ENCODE results near the gene ITGAL. TPM values are rescaled to one million over a fixed set of nuclear protein-coding genes. Genes with fewer than 3 reads are reported as not detected.
"Not testable (repeated sequence)": the region's sequence is repeated elsewhere in the genome, so short reads cannot be mapped to it uniquely, and the experiment has no call there.

The ITGAL gene
- total RNA-seq, 1 experiment from 2014 or later, result not detected

GRCh38 chr16:30526137-30526822, 53.7 kb downstream of the ITGAL start, which contains the start of gene ZNF768:
ZNF768 (minus strand) TSS chr16:30526566; CDS start chr16:30526413, 153 bp downstream.
- DNase-seq (ENCODE audit: low spot score), result no peak

DNA sequence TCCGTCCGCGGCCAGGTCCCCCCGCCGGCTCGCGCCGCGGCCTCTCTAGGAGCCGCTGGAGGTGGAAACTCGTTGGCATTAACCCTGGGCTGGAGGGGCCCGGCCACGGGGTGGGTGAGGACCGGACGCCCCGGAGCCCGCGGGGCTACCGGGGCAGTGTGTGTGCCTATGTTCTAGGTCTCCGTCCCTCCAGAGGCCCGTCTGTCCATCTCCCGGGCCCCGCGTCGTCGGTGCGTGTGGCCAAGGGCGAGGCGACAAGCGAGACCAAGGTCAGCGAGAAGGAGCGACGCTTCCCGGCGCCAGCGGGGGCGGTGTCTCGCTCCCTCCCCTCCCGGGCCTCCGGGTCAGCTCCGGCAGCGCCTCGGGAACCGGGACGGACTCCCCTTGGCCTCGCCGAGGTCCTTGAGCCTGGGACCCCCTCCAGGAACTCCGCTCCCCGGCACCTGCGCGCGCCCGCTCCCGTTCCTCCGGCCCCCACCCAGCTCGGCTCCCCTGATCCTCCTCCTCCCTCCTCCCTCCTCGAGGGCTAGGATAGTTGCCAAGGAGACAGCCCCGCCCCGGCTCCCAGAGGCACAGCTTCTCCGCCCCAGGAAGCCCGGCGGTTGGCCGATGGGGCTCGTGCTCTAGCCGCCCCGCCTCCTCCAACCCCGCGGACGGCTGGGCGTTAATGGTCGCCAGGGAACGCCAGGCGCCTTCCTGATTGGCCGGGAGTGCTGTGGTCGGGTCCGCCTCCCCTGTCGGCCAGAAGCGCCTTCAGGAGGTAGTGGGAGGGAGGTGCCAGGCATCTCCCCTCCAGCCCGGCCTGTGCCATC, 54.5 kb downstream of the ITGAL start:
- peak; percentile 96 for DNase-seq (ENCODE audit: low spot score)

GRCh38 chr16:30527635-30528178, 55.2 kb downstream of the ITGAL start:
- no peak for DNase-seq (ENCODE audit: low spot score)

DNA sequence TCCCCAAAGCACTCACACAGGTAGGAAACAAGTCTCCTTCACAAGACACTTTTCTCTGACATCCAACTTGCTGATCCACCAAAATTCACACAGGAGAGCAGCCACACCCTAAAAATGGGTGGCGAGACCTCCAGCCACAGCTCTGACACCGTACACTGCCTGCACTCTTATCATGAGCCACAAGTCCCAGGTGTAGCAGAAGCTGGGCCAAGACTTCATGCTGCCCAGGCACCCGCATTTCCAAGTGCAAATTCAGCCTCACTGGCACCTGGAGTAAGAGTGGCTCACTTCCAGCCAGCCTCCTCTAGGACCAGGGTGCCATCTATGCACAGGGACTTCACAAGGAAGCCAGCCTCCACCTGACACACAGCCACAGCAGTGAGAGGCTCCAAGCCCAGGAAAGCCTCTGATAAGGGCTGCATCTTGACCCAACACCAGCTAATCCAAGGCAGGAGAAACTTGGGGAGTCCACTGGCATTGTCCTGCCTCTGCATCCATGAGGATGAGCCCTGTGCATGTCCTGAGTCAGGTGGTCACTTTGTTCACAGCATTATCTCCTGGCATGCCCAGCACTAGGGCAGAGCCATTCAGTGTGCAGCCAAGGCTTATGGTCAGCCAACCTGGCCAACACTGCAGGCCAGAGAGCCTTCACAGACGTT, 56.4 kb downstream of the ITGAL start:
- DNase-seq (ENCODE audit: low spot score), result no peak

- no peak for DNase-seq (ENCODE audit: low spot score)
These were observed 57.9 kb downstream of the ITGAL start for GRCh38 chr16:30530163-30531037.

DNA sequence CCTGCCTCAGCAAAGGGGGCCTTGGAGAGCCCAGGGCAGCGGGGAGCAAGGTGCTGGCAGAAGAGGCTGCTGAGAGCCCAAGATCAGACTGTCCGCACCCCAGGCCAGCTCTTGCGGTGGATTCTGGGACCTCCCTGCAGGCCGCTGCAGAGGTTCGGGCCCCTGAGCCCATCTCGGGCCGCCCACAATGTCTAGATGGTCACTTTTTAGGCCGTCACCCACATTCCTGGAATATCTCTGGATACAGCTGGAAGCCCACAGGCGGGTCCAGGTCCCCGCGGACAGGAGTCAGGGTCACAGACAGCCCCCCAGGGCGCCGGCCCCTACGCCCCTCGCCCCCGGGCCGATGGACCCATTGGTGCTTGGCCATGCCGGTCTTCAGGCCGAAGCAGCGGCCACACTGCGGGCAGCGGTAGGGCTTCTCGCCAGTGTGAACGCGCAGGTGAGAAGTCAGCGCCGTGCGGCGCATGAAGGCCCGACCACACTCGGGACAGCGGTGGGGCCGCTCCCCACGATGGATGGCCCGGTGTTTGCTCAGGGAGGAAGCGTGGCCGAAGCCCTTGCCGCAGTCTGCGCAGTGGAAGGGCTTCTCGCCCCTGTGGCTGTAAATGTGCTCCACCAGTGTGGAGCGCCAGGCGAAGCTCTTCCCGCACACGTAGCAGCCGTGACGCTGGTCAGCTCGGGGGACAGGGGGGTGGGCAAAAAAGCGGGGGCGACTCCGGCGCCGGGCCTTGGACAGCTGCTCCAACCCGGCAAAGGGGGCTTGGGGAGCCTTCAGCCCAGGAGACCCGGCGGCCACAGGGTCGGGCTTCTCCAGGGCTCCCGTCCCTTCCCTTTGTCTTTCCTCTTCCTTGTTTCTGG, 60.0 kb downstream of the ITGAL start:
- no peak for DNase-seq (ENCODE audit: low spot score)

DNA sequence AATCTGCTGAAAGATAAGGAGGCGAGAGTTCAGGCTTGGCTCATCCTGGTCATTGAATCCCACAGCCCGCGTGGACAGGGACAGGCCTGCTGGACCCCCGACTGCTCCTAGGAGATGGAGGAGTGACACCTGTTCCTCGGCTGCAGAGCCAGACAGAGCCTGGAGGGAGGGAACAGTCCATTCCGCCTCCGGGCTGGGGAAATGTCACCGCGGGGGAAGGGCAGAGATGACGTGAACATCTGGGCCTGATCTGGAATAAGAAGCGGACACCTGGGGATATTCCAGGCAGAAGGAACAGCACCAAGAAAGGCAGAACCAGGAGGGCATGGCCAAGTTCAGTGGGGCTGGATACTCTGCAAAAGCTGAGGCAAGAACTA, 60.6 kb downstream of the ITGAL start:
- DNase-seq (ENCODE audit: low spot score), result no peak

DNA sequence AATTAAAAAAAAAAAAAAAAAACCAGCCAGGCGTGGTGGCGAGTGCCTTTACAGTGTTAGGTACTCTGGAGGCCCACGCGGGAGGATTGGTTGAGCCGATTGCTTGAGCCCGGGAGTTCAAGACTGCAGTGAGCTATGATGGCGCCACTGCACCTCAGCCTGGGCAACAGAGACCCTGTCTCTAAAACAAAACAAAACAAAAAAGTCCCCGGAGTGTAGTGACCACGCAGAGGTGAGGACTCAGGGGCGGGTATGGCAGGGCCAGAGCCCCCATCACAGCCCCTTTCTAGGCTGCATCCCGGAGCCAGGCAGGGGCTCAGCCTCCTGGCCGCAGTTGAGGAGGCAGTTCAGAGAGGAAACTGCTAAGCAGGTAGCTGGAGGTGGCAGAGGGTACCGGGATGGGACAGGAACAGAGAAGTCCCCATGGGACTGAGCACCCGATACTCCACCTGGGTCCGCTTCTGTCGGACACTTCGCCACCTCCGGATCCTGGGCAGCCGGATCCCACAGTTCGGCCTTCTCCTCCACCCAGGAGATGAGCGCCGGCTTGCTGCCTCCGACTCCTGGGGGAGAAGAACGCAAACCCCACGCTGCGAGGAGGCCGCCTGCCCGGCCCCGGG, 61.3 kb downstream of the ITGAL start:
- DNase-seq (ENCODE audit: low spot score), result no peak

GRCh38 chr16:30534368-30535105, 62.0 kb downstream of the ITGAL start, which contains the start of gene ZNF747:
ZNF747 (minus strand) TSS chr16:30534858; CDS start chr16:30534679, 179 bp downstream.
- DNase-seq (ENCODE audit: low spot score), result peak; percentile 68

GRCh38 chr16:30535106-30535776, 62.7 kb downstream of the ITGAL start:
- no peak for DNase-seq (ENCODE audit: low spot score)

DNA sequence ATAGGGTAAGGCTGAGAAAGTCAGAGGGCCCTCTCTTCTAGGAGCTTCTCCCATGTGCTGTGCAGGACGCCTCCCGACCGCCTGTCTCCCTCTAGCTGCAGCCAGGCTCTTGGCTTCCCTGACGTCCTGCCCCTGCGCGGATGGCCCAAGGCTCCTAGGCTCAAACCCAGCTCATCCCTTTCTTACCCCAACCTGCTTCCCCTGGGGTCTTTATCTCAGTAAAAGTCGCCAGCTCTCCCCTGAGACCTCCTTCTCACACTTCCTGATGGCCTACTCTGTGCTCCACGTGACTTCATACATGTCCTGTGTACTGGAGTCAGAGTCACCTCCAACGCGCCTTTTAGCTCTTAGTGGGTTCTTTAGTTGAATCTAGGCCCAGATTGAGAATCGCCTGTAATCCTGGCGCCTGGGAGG, 63.2 kb downstream of the ITGAL start:
- DNase-seq (ENCODE audit: low spot score), result peak; percentile 40

GRCh38 chr16:30536391-30537024, 64.0 kb downstream of the ITGAL start:
- DNase-seq (ENCODE audit: low spot score), result not testable (repeated sequence)

GRCh38 chr16:30539000-30539964, 66.7 kb downstream of the ITGAL start:
- no peak for DNase-seq (ENCODE audit: low spot score)

DNA sequence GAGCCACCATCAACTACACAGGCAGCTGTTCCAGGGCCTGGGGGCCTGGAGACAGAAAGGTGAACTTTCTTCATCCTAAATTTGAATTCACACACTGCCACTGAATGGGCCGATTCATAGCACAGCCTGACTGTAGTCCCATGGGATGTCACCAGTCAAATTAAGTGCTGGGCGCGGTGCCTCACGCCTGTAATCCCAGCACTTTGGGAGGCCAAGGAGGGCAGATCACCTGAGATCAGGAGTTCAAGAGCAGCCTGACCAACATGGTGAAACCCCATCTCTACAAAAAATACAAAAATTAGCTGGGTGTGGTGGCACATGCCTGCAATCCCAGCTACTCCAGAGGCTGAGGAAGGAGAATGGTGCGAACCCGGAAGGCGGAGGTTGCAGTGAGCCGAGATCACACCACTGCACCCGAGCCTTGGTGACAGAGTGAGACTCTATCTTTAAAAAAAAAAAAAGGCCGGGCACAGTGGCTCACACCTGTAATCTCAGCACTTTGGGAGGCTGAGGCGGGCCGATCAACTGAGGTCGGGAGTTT, 67.5 kb downstream of the ITGAL start:
- DNase-seq (ENCODE audit: low spot score), result not testable (repeated sequence)

DNA sequence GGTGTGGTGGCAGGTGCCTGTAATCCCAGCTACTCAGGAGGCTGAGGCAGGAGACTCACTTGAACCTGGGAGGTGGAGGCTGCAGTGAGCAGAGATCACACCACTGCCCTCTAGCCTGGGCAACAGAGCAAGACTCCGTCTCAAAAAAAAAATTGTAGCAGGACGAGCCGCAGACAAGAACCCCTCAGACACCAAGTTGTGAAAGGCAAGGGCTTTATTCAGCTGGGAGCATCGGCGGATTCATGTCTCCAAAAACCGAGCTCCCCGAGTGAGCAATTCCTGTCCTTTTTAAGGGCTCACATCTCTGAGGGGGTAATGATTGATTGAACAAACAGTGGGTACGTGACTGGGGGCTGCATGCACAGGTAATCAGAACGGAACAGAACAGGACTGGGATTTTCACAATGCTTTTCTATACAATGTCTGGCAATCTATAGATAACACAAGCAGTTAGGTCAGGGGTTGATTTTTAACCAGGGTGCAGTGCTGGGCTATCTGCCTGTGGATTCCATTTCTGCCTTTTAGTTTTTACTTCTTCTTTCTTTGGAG, 68.4 kb downstream of the ITGAL start:
- DNase-seq (ENCODE audit: low spot score), result not testable (repeated sequence)

Data from H4 (cell line).